ENCODE data around the gene MINPP1. TPM values are rescaled to one million over a fixed set of nuclear protein-coding genes. Genes with fewer than 3 reads are reported as not detected.
"Not testable (repeated sequence)": the region's sequence is repeated elsewhere in the genome, so short reads cannot be mapped to it uniquely, and the experiment has no call there.

MINPP1 gene, protein sequence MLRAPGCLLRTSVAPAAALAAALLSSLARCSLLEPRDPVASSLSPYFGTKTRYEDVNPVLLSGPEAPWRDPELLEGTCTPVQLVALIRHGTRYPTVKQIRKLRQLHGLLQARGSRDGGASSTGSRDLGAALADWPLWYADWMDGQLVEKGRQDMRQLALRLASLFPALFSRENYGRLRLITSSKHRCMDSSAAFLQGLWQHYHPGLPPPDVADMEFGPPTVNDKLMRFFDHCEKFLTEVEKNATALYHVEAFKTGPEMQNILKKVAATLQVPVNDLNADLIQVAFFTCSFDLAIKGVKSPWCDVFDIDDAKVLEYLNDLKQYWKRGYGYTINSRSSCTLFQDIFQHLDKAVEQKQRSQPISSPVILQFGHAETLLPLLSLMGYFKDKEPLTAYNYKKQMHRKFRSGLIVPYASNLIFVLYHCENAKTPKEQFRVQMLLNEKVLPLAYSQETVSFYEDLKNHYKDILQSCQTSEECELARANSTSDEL
- 12.6 and 13.1 TPM in 2 replicates for total RNA-seq

DNA sequence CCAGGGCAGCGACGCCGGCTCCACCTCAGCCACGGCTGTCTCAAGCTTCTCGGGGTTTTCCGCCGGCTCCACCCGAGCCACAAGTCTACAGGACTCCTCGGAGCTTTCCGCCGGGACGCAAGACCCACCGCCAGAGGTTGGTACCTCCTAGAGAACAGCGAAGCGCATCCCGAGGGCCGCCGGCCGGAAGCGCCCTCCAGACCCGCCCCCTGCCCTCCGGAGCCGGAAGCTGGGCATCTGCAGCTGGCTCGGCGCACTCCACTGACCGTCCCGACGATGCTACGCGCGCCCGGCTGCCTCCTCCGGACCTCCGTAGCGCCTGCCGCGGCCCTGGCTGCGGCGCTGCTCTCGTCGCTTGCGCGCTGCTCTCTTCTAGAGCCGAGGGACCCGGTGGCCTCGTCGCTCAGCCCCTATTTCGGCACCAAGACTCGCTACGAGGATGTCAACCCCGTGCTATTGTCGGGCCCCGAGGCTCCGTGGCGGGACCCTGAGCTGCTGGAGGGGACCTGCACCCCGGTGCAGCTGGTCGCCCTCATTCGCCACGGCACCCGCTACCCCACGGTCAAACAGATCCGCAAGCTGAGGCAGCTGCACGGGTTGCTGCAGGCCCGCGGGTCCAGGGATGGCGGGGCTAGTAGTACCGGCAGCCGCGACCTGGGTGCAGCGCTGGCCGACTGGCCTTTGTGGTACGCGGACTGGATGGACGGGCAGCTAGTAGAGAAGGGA, at the start of gene MINPP1:
TSS of gene MINPP1 (plus strand) at position 254 of the 726 bp plus-strand sequence. CDS start at position 277, 23 bp downstream.
- intact Hi-C loops (cut with micrococcal nuclease): loop anchor here (5.0 to 10.0 kb wide), 3 partner anchors 408 to 880 kb away; partner anchors contain the start of gene SHLD2

DNA sequence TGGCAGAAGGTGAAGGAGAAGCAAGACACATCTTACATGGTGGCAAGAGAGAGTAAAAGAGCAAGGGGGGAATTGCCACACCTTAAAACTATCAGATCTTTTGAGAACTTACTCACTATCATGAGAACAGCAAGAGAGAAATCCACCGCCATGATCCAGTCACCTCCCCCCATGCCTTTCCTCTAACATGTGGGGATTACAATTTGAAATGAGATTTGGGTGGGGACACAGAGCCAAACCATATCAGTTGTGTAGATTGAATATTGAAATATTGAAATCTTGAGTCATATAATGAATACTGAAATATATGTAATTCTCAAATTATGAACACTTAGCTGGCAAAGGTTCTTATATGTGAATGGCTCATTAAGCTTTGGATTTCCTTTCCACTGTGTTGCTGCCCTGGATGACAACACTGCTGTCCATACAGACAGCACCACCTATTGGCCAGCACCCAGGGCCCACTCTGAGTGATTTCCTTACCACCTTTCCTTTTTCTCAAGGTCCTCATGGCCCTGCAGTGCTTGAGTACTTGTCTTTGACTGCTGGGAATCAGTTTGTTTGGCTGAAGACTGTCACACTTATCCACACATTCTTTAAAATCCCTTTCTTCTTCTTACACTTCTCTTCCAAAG, 48.0 kb upstream of the MINPP1 start:
- intact Hi-C loops (cut with micrococcal nuclease): not testable (repeated sequence)

DNA sequence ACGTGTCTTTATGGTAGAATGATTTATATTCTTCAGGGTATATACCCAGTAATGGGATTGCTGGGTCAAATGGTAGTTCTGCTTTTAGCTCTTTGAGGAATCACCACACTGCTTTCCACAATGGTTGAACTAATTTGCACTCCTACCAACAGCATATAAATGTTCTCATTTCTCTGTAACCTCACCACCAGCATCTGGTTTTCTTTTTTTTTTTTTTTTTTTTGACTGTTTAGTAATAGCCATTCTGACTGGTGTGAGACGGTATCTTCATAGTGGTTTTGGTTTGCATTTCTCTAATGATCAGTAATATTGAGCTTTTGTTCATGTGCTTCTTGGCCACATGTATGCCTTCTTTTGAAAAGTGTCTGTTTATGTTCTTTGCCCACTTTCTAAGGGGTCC, 42.9 kb upstream of the MINPP1 start:
- intact Hi-C loops (cut with micrococcal nuclease): not testable (repeated sequence)

DNA sequence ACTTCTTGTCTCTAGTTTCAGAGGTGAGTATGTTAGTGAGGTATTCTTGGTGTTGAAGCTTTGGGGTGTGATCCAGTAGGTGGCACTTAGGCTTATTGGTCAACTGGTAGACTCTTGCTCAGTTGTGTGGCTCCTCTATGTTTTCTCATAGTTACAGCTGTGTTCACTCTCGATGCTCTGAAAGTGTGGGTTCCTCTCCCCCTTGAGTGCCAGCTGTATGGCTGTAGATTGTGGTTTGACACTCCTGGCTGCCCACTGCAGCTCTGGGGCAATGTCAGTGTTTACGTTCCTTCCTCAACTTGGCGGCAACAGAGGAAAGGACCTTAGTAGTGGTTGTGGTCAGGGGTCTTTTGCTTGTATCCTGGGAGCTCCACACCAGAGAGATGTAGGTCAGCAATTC, 37.8 kb upstream of the MINPP1 start:
- intact Hi-C loops (cut with micrococcal nuclease): not testable (repeated sequence)

DNA sequence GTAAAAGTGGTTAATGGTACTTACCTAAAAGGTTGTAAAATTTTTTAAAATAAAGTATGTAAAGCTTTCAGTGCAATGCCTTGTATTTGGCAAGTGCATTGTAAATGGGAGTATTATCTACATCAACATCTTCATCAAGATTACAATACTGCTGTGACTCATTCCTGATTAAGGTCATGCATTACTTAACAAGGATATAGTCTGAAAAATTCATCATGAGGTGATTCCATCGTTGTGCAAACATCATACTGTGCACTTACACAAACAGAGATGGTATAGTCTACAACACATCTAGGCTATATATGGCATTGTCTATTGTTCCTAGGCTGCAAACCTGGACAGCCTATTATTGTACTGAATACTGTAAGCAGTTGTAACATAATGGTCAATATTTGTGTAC, 16.0 kb upstream of the MINPP1 start:
- intact Hi-C loops (cut with micrococcal nuclease): not testable (repeated sequence)

DNA sequence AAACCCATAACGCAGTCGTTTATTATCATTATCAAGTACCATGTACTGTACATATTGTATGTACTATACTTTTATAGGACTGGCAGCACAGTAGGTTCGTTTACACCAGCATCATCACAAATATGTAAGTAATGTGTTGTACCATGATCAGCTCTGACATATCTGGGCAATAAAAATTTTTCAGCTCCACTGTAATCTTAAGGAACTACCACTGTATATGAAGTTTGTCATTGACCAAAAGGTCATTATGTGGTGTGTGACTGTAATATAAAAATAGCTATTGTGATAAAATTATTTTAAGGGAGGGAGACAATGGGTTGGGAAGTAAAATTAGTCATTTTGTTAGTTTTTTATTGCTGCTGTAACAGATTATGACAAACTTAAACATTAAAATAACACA, 14.4 kb upstream of the MINPP1 start:
- intact Hi-C loops (cut with micrococcal nuclease): not testable (repeated sequence)

DNA sequence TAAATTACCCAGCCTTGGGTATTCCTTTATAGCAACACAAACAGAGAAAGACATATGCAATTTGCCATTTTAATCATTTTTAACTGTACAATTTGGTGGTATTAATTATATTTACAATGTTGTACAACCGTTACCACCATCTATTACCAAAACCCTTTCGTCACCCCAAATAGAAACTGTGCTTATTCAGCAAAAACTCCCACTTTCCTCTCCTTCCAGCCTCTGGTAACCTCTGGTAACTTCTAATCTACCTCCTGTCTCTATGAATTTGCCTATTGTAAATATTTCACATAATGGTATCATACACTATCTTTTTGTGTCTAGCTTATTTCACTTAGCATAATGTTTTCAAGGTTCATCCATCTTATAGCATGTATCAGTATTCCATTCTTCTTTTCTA, 12.2 kb upstream of the MINPP1 start:
- intact Hi-C loops (cut with micrococcal nuclease): not testable (repeated sequence)

DNA sequence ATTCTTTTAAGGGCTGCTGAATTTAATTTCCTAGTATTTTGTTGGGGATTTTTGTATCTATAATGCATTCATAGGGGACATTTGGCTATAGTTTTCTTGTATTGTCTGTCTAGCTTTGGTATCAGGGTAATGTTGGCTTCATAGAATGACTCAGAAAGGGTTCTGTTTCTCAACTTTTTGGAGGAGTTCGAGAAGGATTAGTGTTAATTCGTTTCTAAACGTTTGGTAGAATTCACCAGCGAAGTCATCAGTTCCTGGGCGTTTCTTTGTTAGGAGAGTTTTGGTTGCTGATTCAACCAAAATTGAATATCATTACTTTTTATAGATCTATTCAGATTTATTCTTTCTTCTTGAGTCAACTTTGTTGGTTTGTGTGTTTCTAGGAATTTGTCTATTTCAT, 9.2 kb upstream of the MINPP1 start:
- intact Hi-C loops (cut with micrococcal nuclease): not testable (repeated sequence)

DNA sequence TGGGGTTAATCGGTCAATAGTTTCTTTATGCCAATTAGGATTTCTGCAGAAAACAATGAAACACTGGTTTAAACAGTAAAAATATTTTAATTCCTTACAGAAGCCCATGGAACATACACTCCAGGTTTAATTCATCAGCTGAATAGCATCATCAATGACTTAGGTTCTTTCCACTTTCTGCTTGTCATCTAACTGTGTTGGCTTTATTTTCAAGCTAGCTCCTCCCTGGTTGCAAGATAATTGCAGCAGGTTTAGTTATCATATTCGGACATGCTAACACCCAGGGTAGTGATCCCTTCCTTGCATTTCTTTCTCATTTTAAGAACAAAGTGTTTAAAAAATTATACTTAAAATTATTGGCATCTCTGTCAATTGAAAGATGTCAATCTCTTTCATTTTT, 7.3 kb upstream of the MINPP1 start:
- intact Hi-C loops (cut with micrococcal nuclease): not testable (repeated sequence)

DNA sequence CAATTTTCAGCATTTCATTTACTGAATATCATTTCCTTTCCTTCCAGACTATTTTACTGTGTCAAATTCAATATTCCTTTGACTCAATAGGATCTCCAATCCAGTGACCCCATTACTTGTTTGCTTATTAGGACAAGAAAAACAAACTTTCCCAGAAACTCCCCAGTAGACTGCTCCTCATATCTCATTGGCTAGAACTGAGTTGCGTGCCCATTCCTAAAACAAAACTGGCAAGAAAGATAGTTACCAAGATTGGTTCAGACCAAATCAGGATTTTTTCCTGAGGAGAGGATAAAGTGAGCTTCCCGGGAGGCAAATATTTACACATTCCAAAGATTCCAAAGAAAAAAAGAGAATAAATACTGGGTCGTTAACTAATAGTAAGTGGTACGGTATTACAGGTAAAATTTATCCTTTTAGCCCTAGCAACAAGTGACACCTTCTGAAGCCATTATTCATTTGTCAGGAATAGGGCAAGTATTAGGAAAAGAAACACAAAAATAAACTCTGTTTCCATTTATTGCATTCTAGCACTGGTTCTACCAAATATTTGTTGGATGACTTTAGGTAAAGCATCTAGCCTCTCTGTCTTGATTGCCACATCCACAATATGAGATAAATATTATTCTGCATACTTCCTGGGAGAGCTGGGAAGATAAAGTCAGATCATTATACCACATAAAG, 6.4 kb upstream of the MINPP1 start:
- intact Hi-C loops (cut with micrococcal nuclease): not testable (repeated sequence)

DNA sequence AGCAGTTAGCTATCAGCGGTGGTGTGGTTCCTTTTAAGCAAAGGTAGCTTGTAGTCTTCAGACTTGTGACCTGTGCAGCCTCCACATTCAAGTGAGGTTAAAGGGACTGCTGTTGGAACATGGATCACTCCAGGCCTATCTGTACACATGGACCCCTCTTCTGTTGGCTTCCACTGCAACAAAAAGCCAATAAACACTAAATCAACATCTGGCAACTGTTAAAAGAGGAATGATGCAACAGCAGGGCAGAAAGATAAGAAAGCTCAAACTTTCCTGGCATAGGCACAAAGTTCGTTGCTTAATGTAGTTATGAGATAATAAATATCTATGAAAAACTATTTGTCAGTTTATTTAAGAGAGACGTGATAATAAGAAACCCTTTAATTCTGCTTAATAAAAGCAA, 4.0 kb upstream of the MINPP1 start:
- intact Hi-C loops (cut with micrococcal nuclease): loop anchor here (5.0 to 10.0 kb wide), 2 partner anchors 403 to 884 kb away; partner anchors contain the start of gene SHLD2

DNA sequence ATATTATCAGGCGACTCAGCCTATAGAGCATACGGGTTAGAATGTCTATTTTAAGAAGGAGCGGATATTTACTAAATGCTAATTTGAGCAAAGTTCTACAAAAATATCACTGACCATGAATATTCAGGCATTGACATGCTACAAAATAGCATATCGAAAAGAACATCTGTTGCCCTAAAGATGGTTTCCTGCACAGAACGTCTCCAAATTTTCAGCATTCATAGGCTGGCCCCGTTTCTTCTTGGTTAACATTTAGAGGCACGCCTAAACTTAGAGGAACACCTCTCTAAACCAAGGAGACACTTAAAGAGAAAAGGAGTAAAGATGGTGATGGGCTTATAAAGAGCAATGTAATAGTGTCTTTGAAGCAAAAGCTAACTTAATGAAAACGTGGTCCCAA, 1.3 kb upstream of the MINPP1 start:
- intact Hi-C loops (cut with micrococcal nuclease): loop anchor here (5.0 to 10.0 kb wide), 2 partner anchors 406 to 881 kb away; partner anchors contain the start of gene SHLD2

DNA sequence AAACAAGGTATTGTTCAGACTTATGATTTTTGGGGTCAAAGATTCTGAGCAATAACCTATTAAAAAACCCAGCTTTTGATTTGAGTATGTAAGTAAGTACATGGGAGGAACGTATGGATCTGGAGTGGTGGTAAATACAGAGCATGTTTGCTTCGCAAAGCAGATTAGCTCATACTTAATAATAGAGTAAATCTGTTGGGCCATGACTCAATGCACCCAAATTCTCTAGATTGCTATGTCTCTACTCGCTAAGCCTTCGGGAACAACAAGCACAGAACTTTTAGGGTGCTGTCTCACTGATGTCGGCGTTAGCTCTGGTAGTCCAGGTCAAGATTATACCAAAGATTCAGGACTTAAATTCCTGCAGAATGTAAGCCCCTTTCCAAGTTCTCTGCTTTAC, 807 bp upstream of the MINPP1 start:
- intact Hi-C loops (cut with micrococcal nuclease): loop anchor here (5.0 to 10.0 kb wide), 2 partner anchors 407 to 881 kb away; partner anchors contain the start of gene SHLD2

DNA sequence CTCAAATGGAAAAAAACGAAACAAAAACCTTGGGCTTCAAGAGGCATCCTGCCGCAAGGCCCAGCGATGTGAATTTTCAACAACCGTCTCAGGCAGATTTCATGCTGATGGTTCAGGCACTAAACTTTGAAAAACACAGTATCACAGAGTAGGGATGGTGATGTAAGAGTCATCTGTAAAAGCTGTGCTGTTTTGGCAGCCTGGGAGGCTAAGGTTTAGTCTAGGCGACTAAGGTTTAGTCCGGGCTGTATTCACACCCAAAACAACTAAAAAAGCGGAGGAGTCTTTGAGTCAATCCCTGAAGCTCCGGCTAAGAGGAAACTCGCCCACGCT, 420 bp upstream of the MINPP1 start:
- intact Hi-C loops (cut with micrococcal nuclease): loop anchor here (5.0 to 10.0 kb wide), 2 partner anchors 407 to 881 kb away; partner anchors contain the start of gene SHLD2

DNA sequence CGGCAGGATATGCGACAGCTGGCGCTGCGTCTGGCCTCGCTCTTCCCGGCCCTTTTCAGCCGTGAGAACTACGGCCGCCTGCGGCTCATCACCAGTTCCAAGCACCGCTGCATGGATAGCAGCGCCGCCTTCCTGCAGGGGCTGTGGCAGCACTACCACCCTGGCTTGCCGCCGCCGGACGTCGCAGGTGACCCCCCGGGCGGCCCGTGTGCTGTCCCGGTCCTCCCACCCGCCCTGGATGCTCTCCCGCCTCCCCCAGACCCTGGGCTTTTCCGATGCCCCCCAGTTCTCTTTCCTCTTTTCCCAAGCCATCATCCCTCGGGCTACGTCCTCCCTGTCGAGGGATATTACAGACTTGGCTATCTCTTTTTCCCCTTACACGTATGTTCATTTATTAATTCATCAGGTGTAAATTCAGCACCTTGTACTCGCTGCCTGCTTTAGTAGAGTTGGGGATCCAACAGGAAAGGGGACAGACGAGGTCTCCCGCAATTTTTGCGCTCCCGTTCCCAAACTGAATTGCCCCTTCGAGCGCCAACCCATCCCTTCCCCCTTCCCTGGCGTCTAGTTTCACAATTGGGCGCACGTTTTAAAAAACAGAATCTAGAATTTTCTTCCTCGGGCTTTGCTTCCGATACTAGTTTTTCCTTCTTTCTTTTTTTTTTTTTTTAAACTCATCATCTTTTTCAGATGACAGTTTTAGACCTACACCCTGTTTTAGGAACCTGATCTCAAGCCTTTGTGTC, 846 bp downstream of the MINPP1 start:
- intact Hi-C loops (cut with micrococcal nuclease): loop anchor here (5.0 to 10.0 kb wide), 2 partner anchors 568 to 879 kb away; no protein-coding TSS in a partner anchor

DNA sequence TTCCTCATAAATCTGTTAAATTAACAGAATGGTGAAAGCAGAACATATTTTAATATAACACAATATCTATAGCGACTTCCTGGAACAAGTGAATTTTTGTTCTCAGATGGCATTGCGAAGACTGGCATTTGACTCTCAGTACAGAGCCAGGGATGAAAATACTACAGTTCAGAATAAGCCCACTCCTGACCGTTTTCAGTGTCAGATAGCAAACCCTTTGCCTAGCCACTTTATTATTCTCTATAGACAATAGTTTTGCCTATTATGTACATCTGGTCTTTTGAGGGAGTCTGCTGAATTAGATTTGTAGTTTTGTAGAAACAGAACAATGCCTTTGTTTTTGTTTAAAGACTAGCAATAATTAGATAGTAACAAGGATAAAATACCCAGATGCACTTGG, 2.3 kb downstream of the MINPP1 start:
- intact Hi-C loops (cut with micrococcal nuclease): loop anchor here (5.0 to 10.0 kb wide), 2 partner anchors 570 to 878 kb away; no protein-coding TSS in a partner anchor

DNA sequence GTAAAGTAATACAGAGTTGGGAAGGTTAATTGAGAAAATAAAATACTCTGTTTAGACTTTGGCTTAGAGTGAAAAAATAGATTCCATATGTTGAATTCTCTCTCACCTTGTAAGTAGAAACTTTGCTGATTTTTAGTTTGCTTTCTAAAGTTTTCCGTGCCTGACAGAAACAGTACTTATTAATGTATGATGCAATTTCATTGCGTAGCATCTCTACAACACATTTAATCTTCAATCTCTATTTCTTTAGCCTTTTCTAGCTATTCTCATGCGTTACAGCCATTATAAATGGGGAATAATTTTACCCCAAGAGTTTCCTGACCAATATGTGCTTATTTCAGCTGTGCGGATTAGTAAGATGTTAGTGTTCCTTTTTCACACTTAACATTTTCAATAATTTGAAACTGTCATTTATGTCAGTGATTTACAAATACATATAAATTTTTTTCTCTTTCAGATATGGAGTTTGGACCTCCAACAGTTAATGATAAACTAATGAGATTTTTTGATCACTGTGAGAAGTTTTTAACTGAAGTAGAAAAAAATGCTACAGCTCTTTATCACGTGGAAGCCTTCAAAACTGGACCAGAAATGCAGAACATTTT, 3.3 kb downstream of the MINPP1 start:
- intact Hi-C loops (cut with micrococcal nuclease): loop anchor here (5.0 to 10.0 kb wide), 2 partner anchors 571 to 877 kb away; no protein-coding TSS in a partner anchor

DNA sequence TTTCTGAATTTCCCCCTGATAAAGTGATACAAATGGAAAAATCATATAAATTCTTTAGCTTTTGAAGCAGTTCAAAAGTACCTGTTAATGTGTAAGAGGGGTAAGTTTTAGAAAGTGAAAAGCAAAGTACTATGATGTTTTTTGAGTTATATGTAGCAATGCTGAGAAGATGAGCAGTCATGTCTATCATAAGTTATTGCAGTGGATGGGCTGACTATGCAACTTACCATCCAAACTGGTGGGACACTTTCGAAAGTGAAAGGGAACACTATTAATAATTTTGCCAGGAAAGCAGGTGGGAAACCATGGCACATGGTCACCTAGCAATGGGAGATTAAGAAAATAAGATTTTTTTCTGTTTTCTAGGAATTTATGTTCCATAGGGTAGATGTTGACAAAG, 4.1 kb downstream of the MINPP1 start:
- intact Hi-C loops (cut with micrococcal nuclease): loop anchor here (5.0 to 10.0 kb wide), 2 partner anchors 572 to 876 kb away; no protein-coding TSS in a partner anchor

DNA sequence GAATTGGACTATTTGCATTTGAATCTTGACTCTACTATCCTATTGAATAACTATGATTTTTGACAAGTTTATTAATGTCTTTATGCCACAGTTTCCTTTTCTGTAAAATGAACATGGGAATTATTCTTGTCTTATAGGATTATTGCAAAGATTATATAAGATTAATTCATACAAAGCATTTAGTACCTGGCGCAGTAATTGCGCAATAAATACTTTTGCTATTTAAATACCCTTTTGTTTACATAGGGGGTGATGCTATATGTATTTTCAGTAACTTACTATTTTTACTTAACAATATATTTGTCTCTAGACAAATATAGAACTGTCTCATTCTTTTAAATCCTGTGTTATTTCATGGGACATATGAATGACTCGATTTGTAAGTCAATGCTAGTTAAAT, 5.3 kb downstream of the MINPP1 start:
- intact Hi-C loops (cut with micrococcal nuclease): no loop called here

DNA sequence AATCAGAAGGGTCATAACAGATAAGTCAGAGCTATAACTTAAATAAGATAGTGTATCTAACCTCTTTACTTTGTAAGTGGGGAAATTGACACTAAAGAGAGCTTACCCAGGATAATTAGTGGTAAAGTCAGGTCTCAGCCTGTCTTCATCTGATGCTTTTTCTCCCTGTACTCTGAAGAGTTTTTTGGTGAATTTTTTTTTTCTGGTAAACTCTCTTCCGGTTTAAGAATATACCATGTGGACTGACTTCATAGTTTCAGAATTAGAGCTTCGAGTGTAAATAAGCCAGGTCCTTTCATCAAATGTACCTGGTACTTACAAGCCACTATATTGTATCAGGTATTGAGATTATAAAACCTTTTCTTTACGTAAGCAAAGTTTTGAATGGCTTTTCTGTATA, 6.8 kb downstream of the MINPP1 start:
- intact Hi-C loops (cut with micrococcal nuclease): no loop called here
